ENCODE measurements around the gene FMN1. TPM values are rescaled to one million over a fixed set of nuclear protein-coding genes. Genes with fewer than 3 reads are reported as not detected.

Gene FMN1
- total and polyA plus RNA-seq, 2 of the 8 experiments (the other 6 are each of a cell fraction or from before 2014, with no cell fraction given) = 0.27 to 3.7 TPM

GRCh38 chr15:33137101-33137500, 57.4 kb downstream of the FMN1 start:
- no peak overlapping the region for H3K56ac ChIP-seq (replicated peaks; ENCODE audit: insufficient read length, low read depth, low read length)
- H4K20me1 ChIP-seq (replicated peaks in 1 of 2; ENCODE audit: control insufficient read depth in 1 of 2, insufficient read depth in 2 of 2, low read length in 2 of 2) = no peaks in the 10 kb centered on the region
- H4K91ac ChIP-seq (replicated peaks; ENCODE audit: insufficient read length, low read length) = no peak overlapping the region
- no peak overlapping the region for H4K5ac ChIP-seq (ENCODE audit: insufficient read length, low read depth, low read length)
- FAIRE-seq (no peak), DNase-seq (ENCODE audit: low read depth in 1 of 2, low spot score in 2 of 2) (no peak)
- H3K27ac ChIP-seq (ENCODE audit: low read depth, low read length) = no peak overlapping the region
- no peak overlapping the region for H4K8ac ChIP-seq (ENCODE audit: extremely low read depth, insufficient read depth, low read length)
- no peak overlapping the region for H3K23ac ChIP-seq (ENCODE audit: insufficient read length)
- no peak overlapping the region for H3K4me2 ChIP-seq (ENCODE audit: insufficient read depth in 1 of 2, low read depth in 2 of 2, low read length in 2 of 2)
- no peaks in the 10 kb centered on the region for H3K79me1 ChIP-seq (ENCODE audit: low read depth, low read length)
- no peaks in the 10 kb centered on the region for H3K9me3 ChIP-seq (ENCODE audit: insufficient read depth in 2 of 2, low read depth in 1 of 2, low read length in 1 of 2)
- H3K36me3 ChIP-seq (ENCODE audit: control insufficient read depth in 2 of 4, insufficient read depth in 4 of 4, low read length in 3 of 4) = no peaks in the 10 kb centered on the region
- no peak overlapping the region for H2BK5ac ChIP-seq (ENCODE audit: low read depth, low read length)
- H3K79me2 ChIP-seq (ENCODE audit: control insufficient read depth in 1 of 2, insufficient read depth in 2 of 2, low read length in 2 of 2) = no peaks in the 10 kb centered on the region
- no peaks in the 10 kb centered on the region for H3K4me1 ChIP-seq (replicated peaks in 1 of 4; ENCODE audit: control insufficient read depth in 3 of 4, insufficient read depth in 4 of 4, low read length in 3 of 4)
- no peak overlapping the region for H3K18ac ChIP-seq (ENCODE audit: extremely low read depth, low read length)
- H3K27me3 ChIP-seq (replicated peaks in 1 of 4; ENCODE audit: control insufficient read depth in 3 of 4, extremely low read depth in 1 of 4, insufficient read depth in 3 of 4, low read length in 3 of 4) = no peaks in the 10 kb centered on the region
- no peak overlapping the region for H2BK12ac ChIP-seq (ENCODE audit: low read depth, low read length)
- no peak overlapping the region for H3K14ac ChIP-seq (ENCODE audit: insufficient read length)
- H2BK15ac ChIP-seq (ENCODE audit: low read length) = no peak overlapping the region
- H2BK20ac ChIP-seq (ENCODE audit: low read length) = no peak overlapping the region
- H3K4me3 ChIP-seq (ENCODE audit: extremely low read depth in 1 of 4, insufficient read depth in 2 of 4, low read depth in 3 of 4, low read length in 4 of 4) = no peak overlapping the region
- H2BK120ac ChIP-seq (replicated peaks; ENCODE audit: low read depth, low read length) = no peak overlapping the region
- H3K4ac ChIP-seq (replicated peaks; ENCODE audit: insufficient read length, low read depth, low read length) = no peak overlapping the region
- H2AK5ac ChIP-seq (ENCODE audit: low read depth, low read length) = no peak overlapping the region
- CTCF ChIA-PET (ENCODE audit: partially characterized antibody) = interaction anchor here (1.2 to 9.7 kb wide), 4 partner anchors 8 to 143 kb away, joined by 3 to 161 read pairs (median 4); no protein-coding TSS in a partner anchor
- no peak overlapping the region for H2AFZ ChIP-seq (ENCODE audit: low read length)
- H3K23me2 ChIP-seq (ENCODE audit: low read depth, low read length) = no peaks in the 10 kb centered on the region; the same call in 1 of the 2 replicates
- POLR2A ChIA-PET (ENCODE audit: partially characterized antibody) = no interaction called here
- H3K9ac ChIP-seq (replicated peaks in 1 of 4; ENCODE audit: extremely low read depth in 1 of 4, low read depth in 3 of 4, low read length in 3 of 4) = no peak overlapping the region
- no peak for TF ChIP-seq SAP30 (IDR thresholded peaks at IDR 0.05; ENCODE audit: insufficient read depth, insufficient replicate concordance, low read length)
- TF ChIP-seq TAF1 (IDR thresholded peaks at IDR 0.05; ENCODE audit: low read depth, low read length) = no peak
- TF ChIP-seq EGR1 (IDR thresholded peaks at IDR 0.05; ENCODE audit: borderline replicate concordance, low read depth, low read length) = no peak
- TF ChIP-seq MAX (IDR thresholded peaks at IDR 0.05) = no peak
- TF ChIP-seq CBX5 (IDR thresholded peaks at IDR 0.05; ENCODE audit: low read depth, low read length) = no peak
- TF ChIP-seq CTCF (IDR thresholded peaks at IDR 0.05; ENCODE audit: control extremely low read depth in 1 of 3, insufficient read depth in 1 of 3, low read depth in 1 of 3, low read length in 3 of 3) = no peak
- no peak for TF ChIP-seq SIX5 (IDR thresholded peaks at IDR 0.05; ENCODE audit: low read depth, low read length)
- TF ChIP-seq ZNF274 (IDR thresholded peaks at IDR 0.05; ENCODE audit: borderline replicate concordance, extremely low read depth, low read length) = no peak
- TF ChIP-seq TAF7 (optimal IDR thresholded peaks at IDR 0.05; ENCODE audit: borderline replicate concordance, low read depth, low read length) = no peak
- TF ChIP-seq SIN3A (conservative IDR thresholded peaks at IDR 0.05 in 1 of 2, IDR thresholded peaks at IDR 0.05 in 1 of 2; ENCODE audit: low read depth in 1 of 2, low read length in 2 of 2) = no peak
- no peak for TF ChIP-seq GABPA (IDR thresholded peaks at IDR 0.05; ENCODE audit: borderline replicate concordance, insufficient read depth, low read length)
- no peak for TF ChIP-seq YY1 (IDR thresholded peaks at IDR 0.05; ENCODE audit: low read depth, low read length)
- TF ChIP-seq CREB1 (IDR thresholded peaks at IDR 0.05) = no peak
